Stimulated activated CD4-positive, alpha-beta T cell treated with anti-CD3 and anti-CD28 coated beads, Interleukin-2, amount 100 ng/mL, for 24 hours (primary cell): Measurements from ENCODE around the gene ARSI.

ENCODE experiments used
- DNase-seq, 2 donors: peaks; one replicate each; pipeline ENCODE4 v3.0.0-alpha.2; 2020

Gene ARSI

DNA sequence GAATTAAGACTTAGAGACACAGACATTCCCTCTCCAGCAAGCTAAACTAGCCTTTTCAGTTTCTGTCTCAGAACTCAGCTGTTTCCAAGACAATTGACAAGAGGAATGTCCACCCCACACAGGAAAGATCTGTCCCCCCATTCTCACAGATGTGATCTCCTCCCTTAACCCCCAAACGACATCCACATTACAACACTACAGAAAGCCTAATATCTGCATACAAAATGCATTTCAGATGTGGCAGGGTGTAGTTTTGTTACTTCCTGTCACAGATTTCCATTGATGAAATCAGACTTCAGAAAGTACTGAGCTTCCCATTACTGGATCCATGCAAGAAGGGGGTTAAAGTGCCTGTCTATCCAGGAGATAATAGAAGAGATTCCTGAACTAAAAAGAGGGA is 2.9 kb upstream of the ARSI start:
- no peak for DNase-seq

DNA sequence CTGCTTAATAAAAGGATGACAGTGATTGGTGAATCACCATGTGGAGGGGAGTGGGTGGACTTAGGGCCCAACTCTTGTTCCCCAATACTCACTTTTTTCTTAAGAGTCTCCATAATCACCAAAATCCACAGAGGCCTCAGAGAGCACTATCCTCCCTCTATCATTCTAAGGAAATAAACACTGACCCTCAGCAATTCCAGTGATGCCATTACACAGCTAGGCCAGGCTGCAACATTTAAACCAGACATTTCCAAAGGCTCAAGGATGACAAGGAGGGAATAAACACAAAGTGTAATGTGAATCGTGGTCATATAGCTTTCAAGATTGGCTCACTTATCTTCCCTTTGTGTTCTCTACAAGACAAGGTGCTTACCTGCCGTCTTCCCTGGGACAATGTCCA is 2.4 kb upstream of the ARSI start:
- DNase-seq, result no peak

DNA sequence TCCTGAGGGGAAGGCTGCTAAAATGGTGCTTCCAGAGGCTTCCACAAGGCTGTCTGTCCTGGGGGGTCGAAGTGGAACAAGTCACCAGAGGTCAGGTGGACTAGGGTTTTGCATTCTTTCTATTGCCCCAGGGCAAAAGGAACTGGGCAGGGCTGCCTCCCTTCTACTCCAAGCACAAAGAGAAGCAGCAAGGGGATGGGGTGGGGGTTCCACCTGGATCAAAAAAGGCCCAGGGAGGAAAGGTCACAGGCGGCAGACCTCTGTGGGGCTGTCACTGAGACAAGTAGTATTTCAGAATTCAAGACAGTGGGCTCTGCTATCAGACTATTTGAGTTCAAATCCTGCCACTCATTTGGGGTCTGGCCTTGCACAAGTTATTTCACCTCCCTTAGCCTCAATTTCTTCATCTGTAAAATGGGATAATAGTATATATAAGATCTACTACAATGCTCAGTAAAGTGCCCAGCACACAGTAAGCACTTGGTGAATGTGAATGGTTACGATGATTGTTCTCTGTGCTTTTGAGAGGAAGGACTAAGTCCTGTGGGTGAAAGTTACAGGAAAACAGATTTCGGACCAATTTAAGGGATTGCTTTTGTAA is 1.9 kb upstream of the ARSI start:
- DNase-seq, result no peak

DNA sequence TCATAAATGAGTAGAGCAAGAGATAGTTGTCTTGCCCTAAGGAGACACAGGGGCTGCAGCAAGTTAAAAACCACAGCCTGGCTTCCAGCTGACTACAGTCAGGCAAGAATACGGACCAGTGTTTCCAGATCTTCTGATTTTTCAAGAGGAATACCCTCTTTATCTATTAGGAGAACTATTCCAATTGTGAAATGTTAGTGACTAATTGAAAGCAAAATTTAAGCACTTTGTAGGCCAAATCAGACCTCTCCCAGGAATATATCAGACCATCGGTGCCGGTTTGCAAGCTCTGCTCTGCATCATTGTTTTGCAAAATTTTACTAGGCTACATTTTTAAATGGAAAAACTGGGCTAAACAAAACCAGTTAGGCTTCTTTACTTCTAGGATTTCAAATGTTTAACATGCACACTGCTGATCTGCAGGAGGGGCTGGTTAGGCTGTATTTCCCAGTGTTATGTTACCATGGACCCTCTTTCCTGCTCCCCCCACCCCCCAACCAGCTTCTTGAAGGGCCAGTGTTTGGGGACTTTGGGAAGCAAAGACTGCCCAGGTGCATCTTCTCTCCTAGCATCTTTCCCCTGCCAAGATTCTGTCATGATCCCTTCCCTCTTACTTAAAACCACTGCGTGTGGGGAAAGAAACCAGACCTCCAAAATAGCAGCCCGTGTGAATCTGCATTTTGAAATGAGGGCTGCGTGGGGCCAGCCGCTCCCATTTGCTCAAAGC is 1.1 kb upstream of the ARSI start:
- no peak for DNase-seq

DNA sequence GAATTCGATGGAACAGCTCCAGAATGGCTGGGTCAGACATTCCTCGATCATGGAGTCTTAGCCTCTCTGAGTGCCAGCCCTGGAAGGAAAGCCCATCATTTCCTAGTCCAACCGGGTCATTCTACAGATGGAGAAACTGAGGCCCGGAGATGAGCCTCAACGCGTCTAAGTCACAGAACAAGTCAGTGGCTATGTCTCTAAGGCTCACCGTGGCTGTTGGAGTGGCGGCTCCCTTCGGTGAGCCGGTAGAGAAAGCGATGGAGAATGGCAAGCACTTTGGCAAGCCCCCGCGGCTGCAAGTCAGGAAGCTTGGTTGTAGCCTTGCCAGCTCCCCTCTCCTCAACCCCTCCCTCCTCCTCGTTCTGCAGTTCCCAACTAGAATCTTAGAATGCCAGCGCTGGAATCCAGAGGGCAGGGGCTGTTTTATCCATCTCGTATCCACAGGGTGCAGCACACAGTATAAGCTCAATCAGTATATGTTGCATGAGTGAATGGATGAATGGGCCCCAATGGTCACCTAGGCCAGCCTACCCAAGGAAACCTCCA is 438 bp upstream of the ARSI start:
- no peak for DNase-seq

DNA sequence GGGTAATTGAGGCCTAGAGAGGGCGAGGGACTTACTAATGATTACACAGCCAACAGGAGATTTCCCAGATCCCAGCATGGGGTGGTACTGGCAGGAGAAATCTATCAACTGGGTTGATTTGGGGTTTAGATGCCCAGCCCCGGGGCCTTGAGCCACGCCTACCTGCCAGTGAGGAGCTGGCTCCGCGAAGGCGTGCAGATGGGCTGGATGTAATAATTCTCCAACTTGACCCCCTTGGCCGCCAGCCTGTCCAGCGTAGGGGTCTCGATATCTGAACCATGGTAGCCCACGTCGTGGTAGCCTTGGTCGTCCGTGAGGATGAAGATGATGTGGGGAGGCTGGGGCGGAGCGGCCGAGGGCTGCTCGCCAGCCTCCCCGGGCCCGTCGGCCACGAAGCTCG is 804 bp downstream of the ARSI start:
- DNase-seq, result no peak

DNA sequence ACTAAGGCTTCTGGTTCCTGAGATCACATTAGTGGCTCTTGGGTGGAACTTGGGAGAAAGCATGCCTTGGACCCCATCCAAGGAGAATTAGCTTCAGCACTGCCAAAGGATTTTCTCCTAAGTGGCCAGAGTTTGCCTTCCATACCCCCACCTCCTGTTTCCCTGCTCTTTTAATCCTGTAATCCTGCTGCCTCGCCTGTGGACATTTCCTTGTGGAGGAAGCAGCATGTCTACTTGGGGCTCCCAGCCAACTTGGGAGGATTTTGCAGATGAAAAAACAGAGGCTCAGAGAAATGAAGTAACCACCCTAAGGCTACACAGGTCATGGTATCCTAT is 1.6 kb downstream of the ARSI start:
- DNase-seq, result no peak

DNA sequence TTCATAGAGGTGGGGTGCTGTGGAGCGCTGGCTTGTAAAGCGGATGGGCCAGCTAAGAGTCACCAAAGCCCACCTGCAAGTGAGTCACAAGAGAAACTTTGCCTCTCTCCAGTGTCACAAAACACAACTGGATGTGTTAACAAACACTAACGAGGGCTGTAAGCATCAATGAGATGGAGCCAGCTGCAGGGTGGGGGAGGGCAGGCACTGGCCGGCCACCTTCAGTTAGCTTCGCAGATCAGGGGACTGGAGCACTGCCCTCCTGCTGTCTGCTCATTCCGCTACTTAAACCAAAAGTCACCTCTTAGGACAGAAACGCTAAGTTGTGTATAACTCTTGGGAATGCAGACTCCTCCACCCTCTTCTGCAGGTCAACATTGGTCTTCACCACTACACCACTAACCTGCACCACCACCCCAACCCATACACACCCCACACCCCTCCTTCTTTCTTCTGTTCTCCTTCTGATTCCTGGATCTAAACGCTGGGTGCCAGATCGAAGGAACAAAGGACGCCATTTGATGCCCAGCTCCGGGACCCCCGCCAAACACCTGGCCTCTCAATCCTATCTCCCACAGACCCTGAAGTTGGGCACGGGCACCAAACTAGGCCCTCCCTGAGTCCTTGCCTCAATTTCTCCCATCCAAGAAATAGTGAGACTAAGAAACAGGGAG is 2.1 kb downstream of the ARSI start:
- DNase-seq, result no peak

DNA sequence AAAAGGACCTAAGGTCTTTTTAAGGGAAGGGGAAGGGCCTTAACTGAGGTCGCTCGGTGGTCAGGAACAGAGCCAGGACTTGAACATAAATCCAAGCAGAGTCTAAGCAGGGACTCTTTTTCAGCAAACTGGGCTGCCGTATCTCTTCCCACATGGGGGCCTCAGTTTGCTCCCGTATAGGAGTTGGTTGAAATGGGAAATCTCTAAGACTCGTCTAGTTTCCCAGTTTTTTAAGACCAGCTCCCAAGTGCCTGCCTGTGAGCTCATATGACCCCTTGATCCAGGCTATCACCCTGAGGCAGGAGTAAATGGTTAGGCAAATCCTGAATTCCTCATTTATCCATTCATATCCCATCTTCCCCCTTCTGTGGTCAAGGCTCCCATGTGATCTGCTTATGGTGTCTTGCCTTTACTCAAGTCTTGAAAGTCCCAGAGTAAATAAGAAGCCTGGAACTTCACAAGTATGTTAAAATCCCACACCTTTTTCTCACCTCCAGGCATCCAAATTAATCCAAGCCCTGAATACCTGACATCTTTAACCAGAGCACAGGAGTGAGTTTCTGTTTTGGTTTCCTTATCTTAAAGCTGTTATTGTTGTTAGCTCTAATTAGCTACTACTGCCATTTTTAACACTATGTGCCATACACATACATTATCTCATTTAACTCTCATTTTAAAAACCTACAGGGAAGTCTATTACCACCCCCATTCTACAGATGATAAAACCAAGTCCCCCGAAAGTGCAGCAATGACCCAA is 3.0 kb downstream of the ARSI start:
- DNase-seq, result no peak

DNA sequence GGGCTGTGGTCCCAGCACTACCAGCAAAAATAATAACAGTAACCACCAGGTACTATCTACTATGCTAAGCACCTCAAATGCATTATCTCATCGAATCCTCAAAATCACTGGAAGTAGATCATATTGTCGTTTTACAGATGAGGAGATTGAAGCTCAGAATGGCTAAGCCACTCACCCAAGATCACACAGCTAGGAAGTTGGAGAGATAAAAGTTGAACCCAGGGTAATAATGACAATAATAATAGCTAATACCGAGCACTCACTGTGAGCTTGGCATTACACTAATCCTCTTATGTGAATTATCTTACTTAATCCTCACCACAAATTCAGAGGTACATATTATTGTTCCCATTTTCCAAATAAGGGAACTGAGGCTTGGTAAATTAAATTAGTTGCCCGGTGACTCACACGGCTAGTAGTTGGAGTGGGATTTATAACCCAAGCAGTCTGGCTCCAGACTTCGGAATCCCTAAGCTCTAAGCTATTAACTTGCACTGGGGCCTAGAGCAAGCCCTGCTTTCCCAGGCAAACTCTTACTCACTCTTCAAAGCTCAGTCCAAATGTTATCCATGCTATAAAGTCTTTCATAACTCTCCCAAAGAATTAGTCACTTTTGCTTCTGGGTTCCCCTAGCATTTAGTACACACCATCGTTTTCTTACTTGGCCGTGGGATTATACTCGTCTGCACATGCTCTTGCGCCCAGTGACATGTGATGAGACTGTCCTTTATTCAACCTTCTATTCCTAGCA is 3.8 kb downstream of the ARSI start:
- no peak for DNase-seq

DNA sequence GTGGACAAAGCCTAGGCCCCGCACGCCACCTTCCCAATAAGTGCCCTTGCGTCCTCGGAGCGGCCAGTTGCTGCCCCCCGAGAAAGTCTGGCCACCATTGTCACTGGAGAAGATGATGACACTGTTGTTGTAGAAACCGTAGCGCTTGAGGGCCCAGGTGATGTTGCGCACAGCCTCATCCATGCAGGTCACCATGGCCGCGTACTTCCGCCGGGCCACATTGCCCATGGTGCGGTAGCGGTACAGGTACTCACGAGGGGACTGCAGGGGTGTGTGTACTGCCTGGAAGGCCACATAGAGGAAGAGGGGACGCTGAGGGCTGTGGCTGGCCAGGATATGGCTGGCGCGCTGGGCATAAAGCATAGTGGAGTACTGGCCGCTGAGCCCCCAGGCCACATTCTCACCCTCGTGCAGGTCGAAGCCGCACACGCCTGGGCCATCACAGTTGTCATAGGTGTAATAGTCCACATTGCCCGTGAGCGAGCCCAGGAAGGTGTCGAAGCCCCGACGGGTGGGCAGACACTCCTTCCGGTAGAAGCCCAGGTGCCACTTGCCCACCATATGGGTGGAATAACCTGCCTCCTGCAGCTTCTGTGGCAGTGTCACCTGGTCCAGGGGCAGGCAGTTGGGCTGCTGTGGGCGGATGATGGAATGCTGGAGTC is 4.6 kb downstream of the ARSI start:
- no peak for DNase-seq

DNA sequence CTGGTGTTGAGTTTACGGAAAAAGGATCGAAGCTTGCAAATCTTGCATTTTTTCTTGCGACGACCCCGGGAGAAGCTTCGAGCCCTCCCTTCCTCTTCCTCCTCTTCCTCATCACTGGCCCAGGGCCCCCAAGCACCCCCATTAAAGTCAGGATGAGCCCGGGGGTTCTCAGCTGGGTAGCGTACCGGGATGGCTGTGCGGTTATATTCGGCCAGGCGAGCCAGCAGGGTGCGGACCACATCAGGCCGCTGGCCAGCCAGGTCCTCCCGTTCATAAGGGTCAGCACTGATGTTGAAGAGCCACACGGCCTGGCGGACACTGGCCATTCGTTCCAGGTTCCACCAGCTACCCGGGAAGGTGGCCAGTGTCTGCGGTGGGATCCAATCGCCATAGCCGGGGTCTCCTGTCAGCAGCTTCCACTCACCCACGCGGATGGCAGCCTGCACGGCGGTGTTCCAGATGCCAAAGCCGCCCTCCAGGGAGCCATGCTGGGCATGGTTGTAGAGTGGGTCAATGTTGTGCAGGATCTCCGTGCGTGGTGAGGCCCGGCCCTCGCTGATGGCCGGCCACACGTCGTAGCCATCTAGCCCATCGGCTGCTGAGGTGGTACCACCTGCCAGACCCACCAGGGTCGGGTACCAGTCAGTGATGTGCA is 5.3 kb downstream of the ARSI start:
- DNase-seq, result no peak

DNA sequence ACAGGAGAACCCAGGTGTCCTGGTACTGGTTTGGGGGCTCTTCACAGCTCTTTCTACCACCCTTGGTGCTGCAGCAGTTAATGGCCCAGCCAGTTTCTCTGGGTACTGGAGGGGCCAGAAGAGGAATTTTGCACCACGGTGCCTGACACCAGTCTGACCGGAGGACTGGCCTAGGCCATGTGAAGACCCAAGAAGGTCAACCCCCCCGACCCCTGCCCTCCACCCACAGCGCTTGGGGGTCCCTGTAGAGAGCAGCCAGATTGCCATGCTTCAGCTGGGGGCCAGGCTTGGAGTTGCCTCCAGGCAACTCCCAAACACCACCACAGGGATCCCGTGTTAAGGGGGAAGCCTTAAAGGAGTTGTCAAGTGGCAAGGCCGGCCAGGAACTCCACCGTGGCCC is 6.2 kb downstream of the ARSI start:
- DNase-seq, result no peak

DNA sequence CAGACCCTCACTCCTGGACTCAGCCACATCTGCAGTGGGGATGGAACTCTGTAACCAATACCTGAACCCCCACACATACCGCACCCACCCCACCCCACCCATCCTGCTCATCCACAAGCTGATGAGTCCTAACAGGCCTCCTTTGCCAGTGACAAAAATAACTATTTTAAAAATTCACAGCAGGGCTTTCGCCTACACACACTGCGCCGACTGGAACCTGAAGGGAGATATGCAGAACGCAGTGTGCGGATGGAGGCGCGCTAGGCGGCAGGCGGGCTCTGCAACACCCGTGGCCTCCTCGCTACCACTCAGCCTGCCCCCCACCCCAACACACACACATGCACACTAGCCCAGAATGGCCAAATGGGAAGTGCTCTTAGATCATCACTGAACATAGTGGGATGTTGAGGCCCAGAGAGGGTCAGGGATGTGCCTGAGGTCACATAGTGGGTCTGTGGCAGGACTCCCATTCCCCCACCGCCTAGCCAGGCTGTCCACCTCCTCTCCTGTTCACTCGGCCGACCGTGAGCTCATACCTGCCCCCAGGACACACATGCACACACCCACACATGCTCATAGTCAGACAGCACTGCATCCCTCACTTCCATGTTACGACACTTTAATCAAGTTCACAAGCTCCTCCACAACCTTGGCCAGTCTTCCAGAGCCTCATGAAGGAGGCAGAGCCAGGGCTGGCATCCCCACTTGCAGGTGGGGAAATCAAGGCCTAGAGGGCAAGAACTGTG is 6.8 kb downstream of the ARSI start:
- DNase-seq, result no peak

DNA sequence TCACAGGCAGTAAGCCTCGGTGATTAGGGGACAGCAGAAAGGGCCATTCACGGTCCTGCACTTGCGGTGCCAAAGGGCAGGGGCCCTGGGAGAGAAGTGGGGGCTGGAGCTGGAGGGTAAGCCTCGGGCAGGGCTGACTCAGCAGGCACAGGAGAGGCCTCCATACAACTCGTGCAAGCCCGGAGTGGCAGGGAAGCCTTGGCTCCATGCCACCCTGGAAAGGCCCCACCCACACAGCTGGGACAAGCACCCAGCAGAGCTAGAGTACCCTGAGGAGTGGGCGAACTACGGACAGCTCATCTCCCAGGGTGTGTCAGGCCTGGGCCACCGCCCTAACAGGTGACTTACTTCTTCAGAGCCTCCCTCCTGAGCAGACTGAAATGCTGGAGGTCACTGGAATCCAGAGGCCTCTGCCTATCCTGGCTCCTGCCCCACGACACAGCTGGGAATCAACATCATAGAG is 7.5 kb downstream of the ARSI start:
- DNase-seq, result no peak

DNA sequence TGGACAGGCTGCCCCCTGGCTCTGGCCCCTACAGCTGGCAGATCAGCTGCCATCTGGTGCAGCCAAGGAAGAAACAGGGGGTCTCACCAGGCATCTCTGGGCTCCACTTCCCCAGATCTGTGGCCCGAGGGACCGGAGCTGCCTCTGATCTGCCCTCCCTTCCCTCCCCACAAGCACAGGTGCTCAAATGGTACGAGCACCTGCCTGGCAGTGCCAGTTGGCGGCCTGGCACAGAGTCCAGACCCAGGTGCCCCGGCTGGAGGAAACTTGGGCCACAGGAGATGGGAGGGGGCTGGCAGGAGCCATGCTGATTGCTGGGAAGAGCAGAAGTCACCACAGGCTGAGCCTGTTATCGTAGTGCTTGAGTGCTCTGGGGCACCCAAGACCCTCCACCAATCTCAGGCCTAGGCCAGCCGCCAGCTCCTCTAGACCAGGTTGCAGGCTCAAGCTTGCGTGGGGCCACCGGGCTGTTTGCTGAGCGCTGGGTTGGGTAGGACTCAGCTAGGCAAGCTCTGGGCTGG is 8.1 kb downstream of the ARSI start:
- DNase-seq, result no peak

DNA sequence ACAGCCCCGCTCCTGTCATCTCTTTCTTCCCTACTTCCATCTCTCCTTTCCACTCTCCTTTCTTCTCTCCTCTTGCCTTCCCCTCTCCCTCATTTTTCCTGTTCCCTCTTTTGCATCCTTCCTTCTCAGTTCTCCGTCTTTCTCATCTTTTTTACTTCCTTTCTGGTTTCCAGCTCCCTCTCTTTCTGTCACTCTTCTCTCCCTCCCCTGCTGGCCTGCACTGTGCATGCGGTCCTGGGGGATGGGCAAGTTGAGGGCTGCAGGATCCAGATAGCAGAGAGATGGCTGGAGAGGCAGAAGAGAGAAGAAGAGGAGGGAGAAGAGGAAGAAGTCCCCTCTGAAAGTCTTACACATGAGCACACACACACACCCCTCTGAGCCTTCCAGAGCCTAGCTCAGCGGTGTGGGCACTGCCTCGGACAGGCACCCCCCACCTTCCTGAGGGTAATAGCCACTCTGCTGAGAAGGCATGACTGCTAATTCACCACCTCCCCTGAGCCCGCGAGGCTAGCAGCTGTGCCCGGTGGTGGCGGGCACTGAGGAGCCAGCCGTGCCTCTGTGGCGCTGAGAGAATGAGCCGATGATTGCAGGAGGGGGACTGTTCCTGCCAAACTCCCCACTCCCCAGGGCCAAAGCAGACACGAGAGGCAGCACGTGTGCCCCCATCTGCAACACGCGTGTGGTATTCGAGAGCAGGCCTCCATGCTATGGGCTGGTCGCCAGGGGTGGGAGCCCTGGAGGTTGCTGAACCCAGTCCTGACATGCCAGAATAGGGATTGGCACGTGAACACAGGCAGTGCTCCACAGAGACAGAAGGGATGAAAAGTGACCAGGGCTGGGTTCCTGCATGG is 9.4 kb downstream of the ARSI start:
- DNase-seq, result no peak

DNA sequence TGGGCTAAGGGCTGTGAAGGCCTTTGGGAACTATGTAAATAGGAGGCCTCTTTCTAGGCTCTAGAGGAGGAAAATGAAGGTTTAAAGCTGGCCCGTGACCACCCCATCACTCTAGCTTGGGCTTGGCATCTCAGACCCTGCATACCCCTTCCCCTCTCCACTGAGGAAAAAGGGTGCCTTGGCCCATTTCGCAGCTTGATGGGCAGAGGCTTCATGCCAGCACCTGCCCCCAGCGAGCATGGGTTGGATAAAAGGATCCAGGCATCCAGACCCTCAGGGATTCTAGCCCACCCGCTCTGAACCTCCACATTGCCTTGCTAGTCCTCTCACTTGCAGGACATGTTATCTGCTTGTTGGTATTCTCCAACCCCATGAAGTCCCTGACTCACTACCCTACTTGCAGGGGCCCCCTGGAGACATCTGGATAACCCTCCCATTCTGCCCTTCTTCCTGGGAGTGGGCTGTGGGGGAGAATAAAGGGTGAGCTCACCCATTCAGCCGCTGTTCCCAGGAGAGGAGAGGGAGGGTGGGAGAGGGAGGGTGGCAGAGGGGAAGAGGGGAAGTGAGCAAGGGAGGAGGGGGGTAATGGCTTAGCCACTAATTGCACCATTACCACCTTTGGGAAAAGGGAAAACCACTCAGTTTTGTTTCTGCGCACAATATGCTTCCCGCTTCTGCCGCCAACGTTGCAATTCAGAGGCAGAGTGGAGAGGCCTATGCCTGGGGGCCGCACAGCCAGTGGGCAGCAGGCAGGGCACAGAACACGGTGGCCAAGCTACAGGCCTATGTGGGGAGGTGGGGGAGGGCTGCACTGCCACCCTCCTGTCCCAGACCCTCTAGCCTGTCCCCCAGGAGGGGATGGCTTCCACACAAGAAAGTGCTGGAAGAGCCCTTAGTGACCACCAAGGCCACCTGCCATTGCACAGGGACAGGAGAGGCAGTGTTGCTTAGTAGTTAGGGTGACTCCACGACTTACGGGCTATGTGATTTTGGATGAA is 11.0 kb downstream of the ARSI start:
- DNase-seq, result no peak
